Medulla oblongata (tissue), 1 donor: Measurements from ENCODE around the gene CLUH.

ENCODE experiments used
- DNase-seq: peaks from one replicate; pipeline ENCODE4 v3.0.0-alpha.2; 2015; ENCODE audit errors: extremely low spot score

The CLUH gene

GRCh38 chr17:2721603-2722002 is 10.0 kb upstream of the CLUH start:
- no peak for DNase-seq

DNA sequence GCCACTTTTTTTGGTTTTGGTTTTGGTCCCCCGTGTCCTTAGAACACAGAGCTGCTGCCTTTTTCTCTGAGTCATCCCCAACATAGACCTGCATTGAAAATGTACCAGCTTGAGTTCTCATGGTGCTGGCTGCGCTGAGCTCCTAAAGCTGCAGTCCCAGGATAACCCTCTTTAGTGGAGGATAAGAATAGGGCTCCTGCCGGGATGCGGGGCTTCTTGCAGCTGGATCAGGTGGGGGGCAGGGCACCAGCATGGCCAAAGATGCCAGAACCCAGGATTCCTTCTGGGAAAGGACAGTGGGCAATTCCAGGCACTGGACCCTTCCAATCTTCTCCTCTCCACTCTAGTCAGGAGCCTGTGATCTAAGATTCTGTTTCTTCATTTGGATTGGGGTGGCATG is 8.3 kb upstream of the CLUH start:
- no peak for DNase-seq

GRCh38 chr17:2718150-2718938 is 6.8 kb upstream of the CLUH start:
- DNase-seq = no peak

GRCh38 chr17:2716649-2717048 is 5.1 kb upstream of the CLUH start:
- no peak for DNase-seq

DNA sequence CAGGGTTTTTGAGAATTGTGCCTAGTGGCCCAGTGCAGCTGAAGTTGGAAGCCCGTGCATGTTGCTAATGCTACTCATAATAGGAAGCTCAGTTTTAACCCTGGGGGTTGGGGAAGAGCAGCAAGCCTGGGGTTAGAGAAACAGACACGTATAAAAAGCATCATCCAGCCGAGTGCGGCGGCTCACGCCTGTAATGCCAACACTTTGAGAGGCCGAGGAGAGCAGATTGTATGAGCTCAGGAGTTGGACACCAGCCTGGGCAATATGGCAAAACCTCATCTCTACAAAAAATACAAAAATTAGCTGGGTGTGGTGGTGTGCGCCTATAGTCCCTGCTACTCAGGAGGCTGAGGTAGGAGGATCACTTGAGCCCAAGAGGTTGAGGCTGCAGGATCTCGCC is 2.3 kb upstream of the CLUH start:
- DNase-seq = no peak

DNA sequence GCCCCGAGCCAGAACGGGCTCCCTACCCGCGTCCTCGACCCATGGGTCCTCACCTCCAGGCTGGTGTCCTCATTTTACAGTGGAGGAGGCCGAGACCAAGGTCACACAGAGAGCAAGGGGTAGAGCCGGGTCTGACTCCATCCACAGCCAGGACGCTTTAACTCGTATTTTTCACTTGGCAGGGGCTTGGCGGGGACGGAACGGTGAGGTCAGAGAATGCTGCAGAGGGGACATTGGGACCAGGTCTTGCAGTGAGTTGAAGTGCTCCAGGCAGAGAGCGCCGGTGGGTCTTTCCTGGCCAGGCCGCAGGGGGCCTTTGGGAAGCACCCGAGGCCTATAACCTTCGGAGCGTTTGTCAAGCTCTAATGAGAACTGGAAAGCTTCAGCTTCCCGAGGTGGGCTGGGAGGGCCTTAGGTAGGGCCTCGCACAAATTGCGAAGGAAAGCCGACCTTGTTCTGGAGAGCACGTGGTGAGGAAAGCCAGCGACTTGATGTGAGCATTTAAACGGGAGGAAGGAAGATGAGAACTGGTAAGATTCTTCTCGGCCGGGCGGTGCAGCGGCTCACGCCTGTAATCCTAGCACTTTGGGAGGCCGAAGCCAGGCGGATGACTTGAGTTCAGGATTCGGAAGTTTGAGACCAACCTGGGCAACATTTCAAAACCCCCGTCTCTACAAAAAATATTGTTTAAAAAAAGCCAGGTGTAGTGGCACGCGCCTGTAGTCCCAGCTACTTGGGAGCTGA is 908 bp upstream of the CLUH start:
- peak; percentile 22 for DNase-seq

- no peak for DNase-seq
Measured at GRCh38 chr17:2710803-2711607, 559 bp downstream of the CLUH start.

DNA sequence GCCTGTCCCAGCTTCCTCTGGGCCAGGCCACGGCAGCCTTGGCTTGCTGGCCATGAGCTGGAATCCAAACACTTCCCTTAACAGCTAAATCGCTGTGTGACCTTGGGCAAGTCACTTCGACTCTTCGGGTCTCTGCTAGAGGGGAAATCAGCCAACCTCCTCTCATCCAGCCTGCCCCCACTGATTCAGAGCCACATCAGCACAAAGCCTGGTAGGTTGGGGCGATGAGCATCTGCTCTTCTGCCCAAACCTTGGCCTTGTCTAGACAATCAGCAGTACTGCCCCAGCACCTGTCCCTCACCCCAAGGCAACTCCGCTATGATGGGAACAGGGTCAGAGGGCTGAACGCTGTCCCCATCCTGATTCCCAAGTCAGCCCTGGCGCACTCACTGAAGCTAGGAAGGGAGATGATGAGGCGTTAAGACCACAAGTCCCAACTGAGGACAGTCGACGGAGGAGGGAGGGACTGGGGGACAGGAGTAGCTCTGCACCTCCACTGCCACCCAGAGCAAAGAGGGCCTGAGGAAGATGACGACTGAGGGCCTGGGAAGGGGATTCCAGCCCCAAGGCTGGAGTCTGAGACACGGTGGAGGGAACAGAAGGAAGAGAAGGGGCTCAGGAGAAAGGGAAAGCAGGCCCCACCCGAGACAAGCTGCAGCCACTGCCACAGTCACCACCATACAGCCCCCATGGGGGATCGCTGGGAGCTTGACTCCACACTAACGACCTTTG is 1.3 kb downstream of the CLUH start:
- no peak for DNase-seq

DNA sequence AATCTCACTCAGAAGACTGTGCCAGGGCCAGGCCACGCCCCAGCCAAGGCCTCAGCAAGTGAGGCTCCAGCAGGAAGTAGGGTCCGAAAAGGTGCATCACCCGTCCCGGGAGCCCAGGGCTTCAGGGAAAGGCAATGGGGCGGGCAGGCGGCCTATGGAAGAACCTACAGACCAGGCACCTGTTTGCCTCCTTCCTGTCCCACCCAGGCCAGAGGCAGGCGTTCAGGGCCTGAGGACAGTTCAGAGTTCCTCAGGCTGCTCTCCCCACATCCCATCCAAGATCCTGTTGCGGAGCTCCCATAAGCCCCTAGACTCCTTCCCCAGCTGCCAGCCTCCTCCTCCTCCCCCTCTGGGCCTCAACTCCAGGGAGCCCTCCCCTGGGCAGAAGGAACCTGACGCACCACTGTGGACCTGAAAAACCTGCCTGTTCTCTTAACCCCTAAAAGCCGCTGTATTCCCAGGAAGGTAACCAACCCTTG is 2.3 kb downstream of the CLUH start:
- no peak for DNase-seq

DNA sequence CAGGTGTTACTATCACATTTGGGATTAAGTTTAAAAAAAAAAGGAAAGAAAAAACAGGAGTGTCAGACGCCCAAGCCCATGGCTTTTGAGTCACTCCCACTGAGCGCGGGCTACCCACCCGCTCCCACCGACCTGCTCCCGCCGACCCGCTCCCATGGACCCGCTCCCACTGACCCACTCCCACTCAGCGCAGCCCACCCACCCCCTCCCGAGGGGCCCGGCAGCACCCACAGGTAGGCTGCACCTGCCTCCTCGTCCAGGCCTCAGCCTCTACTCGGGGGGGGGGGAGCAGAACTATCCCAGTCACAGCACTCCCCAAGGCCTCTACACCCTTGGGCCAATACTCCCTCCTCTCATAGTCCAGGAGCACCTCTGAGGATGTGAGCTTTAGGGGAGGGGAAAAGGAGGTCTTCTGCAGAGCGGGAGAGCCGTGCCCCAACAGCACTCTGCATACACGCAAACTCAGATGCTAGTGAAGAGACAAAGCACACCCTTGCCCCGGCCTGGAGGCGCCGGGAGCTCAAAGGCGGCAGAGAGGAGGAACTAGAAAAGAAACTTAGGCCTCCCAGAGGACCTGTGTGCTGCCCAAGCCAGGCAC is 2.9 kb downstream of the CLUH start:
- no peak for DNase-seq

DNA sequence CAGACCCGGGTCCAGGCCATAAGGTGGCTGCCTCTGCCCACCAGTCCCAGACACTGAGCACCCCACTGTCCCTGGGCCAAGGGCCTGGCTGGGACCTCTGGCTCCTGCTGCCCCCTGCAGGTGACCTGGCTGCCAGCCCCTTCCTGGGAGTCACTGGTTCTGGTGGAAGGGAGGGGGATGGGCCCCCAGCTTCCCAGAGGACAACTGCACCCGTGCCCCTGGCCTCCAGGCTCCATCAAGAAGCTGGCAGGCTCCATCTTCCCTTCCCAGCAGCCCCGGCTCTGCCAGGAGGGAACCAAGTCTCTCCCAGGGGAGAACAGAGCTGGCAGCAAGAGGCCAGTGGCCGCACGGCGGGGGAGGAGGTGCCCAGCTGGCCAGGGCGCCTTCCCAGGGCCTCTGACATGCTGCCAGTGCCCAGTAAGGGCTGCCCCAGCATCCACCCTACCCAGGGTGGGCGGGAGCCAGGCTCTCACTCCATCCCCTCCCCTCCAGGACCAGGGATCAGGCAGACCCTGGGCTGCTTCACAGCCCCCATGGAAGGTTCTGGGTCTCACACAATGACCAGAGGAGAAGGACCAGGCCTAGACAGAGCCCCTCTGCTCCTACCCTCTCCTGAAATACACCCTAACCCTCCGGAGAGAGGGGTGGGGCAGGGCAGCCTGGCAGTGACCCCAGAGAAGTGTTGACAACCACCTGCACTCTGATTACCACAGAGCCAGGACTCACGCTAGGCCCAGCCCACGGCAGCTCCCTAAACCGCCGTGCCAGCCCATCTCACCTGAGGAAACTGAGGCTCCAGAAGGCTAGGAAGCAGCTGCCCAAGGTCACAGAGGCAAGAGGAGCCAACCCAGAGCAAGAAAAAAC is 3.6 kb downstream of the CLUH start:
- DNase-seq = peak; percentile 72

DNA sequence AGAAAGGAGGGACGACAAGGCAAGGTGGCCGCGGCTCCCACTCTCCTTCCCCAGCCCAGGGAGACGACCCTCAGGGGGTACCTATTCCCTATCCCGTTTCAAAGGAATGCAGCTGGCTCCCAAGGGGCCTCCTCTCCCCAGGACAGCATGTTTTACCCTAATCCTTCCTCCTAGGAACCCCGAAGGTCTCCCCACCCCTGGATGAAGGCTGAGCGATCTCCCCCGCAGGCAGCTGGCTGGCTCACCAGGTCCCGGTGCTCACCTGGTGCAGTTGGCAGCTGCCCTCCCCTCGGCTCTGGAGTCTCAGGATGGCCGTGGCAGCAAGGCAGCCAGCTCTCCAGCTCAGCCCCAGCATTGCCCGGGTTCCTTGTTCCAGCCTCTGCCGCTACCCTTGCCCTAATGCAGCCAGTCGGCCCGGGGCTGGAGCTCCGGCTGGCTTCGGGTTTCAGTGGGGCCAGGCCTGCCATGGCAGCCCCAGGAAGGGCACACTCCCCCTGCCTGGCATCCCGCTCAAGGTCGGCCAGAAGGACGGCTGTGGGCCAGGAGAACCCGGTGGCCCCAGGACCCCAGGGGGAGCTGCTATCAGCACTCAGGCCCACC is 4.6 kb downstream of the CLUH start:
- no peak for DNase-seq

DNA sequence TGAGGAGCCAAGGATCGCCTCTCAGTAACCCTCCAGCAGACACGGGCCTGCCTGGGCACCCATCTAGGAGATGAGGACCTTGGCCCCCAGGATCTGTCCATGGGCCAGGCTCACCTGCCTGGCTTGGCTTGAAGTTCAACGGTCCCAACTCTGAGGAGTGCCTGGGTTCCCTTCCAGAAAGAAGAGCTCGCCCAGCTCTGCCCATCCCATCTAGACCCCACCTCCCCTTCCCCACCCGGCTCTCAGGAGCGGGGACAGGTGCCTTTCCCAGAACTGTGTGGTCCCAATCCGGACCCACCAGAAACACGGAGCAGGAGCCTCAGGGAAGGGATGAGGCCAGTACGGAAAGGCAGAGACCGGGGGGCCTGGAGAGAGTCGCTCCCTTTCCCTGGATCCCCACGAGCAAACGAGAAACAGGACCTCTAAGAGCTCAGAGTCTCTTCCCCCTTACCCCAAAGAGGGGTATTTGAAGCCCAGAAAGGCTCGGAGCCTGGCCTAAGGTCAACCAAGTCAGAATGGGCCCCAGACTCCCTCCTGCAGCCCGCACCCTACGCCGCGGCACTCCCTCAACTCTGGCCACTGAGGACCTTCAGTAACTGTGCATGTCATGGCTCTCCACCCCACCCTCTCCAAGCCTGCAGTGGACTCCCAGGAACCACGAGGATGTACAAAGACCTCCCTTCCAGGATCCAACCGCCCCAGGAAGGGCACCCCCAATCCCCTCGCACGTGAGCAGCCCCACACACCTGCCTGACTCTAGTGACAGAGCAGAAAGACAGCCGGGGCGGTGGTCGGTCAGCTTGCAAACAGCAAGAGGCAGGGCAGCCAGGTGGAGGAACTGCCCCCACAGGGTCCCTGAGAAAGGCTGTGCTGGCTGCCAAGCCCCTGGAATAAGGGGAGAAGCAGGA is 5.4 kb downstream of the CLUH start:
- no peak for DNase-seq

DNA sequence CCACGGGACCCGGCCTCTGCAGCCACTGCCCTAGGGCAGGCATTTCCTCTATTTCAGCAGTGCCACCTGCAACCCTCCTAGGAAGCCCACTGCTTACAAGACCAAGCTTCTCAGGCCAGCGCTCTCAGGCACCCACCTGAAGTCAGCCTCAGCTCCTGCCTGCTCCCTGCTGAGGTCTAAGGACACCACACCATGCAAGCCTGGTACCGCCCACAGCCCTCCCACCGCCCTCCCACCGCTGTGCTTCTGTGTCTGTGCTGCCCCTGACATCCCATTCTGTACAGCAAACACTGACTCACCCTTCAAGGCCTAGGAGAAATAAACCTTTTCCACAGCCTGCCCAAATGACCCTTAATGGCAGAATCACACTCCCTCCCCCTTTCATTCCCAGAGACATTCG is 6.3 kb downstream of the CLUH start:
- DNase-seq = no peak

GRCh38 chr17:2704890-2705248 is 6.7 kb downstream of the CLUH start:
- DNase-seq = no peak

GRCh38 chr17:2704031-2704889 is 7.3 kb downstream of the CLUH start:
- DNase-seq = no peak

DNA sequence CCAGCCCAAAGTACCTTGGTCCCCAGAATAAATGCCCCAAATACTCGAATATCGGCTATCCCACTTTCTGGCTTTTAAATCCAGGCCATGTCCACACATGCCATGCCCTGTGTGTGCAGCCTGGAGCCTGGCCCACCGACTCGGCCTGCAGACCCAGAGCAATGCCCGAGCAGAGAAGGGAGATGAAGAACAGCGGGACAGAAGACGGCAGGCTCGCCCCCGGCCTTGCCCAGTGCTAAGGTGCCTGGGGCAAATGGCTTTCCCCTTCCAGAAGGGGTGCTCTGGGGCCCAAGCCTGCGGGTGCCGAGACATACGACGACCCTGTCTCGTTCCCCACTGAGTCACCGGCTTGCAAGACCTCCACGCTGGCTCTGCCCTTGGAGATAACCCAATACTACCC is 8.0 kb downstream of the CLUH start:
- no peak for DNase-seq

- no peak for DNase-seq
Measured at GRCh38 chr17:2703181-2703580, 8.4 kb downstream of the CLUH start.
